Spleen (tissue), 7 donors: ENCODE measurements around the gene TBC1D32.

Experiments
- POLR2AphosphoS5 ChIP-seq, 3 donors: sonication (generic); formaldehyde crosslinking; IDR thresholded peaks; one replicate each; pipeline ENCODE4 v1.5.1; 2017; ENCODE audit warnings: antibody characterized with exemption in 3 of 3
- TF ChIP-seq, protein P1 (sequence below), 11 experiments: fragments of 200-600 bp in 7 of 11; fragments of 450-650 bp in 4 of 11; sonication (generic) in 4 of 11; IDR thresholded peaks in 8 of 11; conservative IDR thresholded peaks in 3 of 11; 1 replicate in 7 of 11; 2 replicates in 4 of 11; pipeline versions ENCODE4 v1.4.0 to v1.8.0; 2016 to 2021; ENCODE audit warnings: antibody characterized with exemption in 11 of 11, inconsistent platforms in 4 of 11, mild to moderate bottlenecking in 1 of 11
- donor health status: DM: no; HTN: no; CAD: no; lungs with moderate emphysema.
- donor health status: DM: no; HTN: no; CAD: no.
- donor health status: DM: no; HTN: no; CAD: no.

DNA sequence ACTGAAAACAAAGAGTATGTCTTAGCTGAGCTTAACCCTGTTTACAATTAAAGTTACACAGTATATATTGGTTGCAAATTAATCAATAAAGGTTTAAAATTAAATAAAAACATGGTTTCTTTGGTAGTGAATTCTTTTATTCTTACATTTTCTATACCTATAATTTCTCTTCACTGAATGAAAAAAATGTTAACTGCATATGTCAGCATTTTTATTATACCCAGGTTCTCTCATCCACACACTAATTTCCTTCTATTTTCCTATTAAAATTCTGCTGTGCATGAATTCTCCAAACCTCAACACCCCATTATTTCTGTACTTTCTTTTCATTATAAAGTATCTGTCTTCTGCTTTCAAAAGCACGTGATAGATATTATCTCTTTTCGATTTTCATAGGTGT is 91.9 kb downstream of the TBC1D32 start:
- TF ChIP-seq, protein P1, sequence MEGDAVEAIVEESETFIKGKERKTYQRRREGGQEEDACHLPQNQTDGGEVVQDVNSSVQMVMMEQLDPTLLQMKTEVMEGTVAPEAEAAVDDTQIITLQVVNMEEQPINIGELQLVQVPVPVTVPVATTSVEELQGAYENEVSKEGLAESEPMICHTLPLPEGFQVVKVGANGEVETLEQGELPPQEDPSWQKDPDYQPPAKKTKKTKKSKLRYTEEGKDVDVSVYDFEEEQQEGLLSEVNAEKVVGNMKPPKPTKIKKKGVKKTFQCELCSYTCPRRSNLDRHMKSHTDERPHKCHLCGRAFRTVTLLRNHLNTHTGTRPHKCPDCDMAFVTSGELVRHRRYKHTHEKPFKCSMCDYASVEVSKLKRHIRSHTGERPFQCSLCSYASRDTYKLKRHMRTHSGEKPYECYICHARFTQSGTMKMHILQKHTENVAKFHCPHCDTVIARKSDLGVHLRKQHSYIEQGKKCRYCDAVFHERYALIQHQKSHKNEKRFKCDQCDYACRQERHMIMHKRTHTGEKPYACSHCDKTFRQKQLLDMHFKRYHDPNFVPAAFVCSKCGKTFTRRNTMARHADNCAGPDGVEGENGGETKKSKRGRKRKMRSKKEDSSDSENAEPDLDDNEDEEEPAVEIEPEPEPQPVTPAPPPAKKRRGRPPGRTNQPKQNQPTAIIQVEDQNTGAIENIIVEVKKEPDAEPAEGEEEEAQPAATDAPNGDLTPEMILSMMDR (IDR thresholded peaks at IDR 0.05 in 8 of 11, conservative IDR thresholded peaks at IDR 0.05 in 3 of 11), result no peak
- no peak for TF ChIP-seq POLR2AphosphoS5 (IDR thresholded peaks at IDR 0.05)
